Measurements from ENCODE around the gene PAH. TPM values are rescaled to one million over a fixed set of nuclear protein-coding genes. Genes with fewer than 3 reads are reported as not detected.

PAH gene
- 0.05 TPM in 1 of 5 replicates, not detected in the others for total RNA-seq (2022; extraction: Qiagen RNA extraction; ENCODE audit: low read depth)

DNA sequence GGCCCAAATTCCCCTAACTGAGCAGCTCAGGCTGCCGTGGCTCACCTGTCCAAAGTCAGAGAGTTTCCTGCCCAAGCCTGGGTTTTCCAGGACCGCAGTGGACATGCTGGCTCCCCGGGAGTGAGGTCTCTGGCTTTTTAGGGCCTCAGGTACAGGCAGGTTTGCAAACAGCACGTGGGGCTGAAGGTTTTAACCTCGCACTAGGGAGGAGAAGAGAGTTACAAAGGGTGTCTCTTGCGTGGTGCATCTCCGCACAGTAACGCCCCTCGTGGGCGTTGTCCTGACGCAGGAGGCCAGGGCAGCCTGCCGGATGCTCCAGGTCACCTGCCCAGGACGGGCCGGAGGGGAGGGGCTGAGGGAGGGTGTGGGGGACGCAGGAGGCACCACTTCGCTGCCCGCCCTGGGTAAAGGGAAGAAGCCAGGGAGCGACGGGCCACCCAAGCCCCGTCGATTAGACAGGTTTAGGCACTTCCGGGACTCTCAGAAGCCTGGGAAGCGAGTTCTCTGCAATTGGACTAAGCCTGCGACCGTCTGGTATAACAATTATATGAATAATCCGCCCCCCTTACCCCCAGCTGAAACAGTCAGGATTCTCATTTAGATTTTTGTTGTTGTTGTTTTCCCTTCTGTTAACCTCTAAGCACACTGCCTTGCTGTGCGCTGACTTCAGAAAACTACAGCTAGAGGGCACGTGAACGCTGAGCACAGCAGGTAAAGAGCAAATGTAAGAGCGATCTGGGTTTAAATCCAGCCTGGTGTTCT, at the start of gene PAH:
Gene PAH, minus strand, starts transcription at position 219 of the 762 bp plus-strand sequence. Its CDS starts 114 bp downstream, at position 105.

DNA sequence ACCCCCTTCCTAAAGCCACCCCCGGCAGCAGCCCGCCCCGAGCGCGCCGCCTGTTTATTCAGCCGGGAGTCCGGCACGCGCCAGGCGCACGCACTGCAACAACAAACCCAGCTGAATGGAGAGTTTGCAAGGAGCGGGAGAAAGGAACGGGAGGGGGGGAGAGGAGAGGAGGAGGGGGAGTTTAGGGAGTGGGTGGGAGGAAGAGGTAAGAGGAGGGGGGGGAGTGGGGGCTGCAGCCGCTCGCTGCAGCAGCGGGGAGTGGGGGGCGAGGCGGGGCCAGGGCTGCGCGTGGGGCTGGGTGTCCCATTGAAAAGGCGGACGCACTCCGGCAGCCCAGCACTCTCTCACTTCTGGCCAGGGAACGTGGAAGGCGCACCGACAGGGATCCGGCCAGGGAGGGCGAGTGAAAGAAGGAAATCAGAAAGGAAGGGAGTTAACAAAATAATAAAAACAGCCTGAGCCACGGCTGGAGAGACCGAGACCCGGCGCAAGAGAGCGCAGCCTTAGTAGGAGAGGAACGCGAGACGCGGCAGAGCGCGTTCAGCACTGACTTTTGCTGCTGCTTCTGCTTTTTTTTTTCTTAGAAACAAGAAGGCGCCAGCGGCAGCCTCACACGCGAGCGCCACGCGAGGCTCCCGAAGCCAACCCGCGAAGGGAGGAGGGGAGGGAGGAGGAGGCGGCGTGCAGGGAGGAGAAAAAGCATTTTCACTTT, 40.5 kb upstream of the PAH start, which contains the start of gene ASCL1:
Gene ASCL1, plus strand, starts transcription at position 336 of the 712 bp plus-strand sequence. CDS start 571 bp downstream, outside the sequence.

Other genes starting within 250 kb of the PAH start
- 0.05 to 0.08 TPM in 2 of 5 replicates, not detected in the others for gene ASCL1, start 40.4 kb upstream of the PAH start, total RNA-seq (2022; extraction: Qiagen RNA extraction; ENCODE audit: low read depth)

Measured in A549 treated with CpdA at 1 μM for 4 hours (cell line).